Measurements from ENCODE around the gene TMEM107.

Gene TMEM107

GRCh38 chr17:8189041-8189710, 13.0 kb upstream of the TMEM107 start:
- peak overlapping the region; percentile 85 to 88 for H3K4me3 ChIP-seq (ENCODE audit: low read length in 2 of 2)
- no peaks in the 10 kb centered on the region for H3K27me3 ChIP-seq (ENCODE audit: control insufficient read depth in 2 of 2, insufficient read depth in 2 of 2, low read length in 2 of 2)
- H3K36me3 ChIP-seq (ENCODE audit: control insufficient read depth in 2 of 2, insufficient read depth in 2 of 2, low read length in 2 of 2): no peaks in the 10 kb centered on the region
- H3K27ac ChIP-seq (ENCODE audit: low read depth in 2 of 2, low read length in 2 of 2): peak overlapping the region; percentile 93 to 97
- peak overlapping the region; percentile 77 to 94 for H3K9ac ChIP-seq (ENCODE audit: low read depth in 1 of 2, low read length in 2 of 2)
- peaks cover 40 to 47% of the 10 kb centered on the region in 2 donors for H3K4me1 ChIP-seq (ENCODE audit: control insufficient read depth in 2 of 2, insufficient read depth in 2 of 2, low read length in 2 of 2)
- H3K9me3 ChIP-seq (ENCODE audit: control insufficient read depth in 2 of 2, low read length in 2 of 2): no peaks in the 10 kb centered on the region

GRCh38 chr17:8188263-8188839, 12.2 kb upstream of the TMEM107 start:
- H3K9me3 ChIP-seq (ENCODE audit: control insufficient read depth in 2 of 2, low read length in 2 of 2): no peaks in the 10 kb centered on the region
- H3K4me3 ChIP-seq (ENCODE audit: low read length in 2 of 2): peak overlapping the region; percentile 85 to 88
- H3K4me1 ChIP-seq (ENCODE audit: control insufficient read depth in 2 of 2, insufficient read depth in 2 of 2, low read length in 2 of 2): peaks cover 40 to 47% of the 10 kb centered on the region in 2 donors
- H3K27ac ChIP-seq (ENCODE audit: low read depth in 2 of 2, low read length in 2 of 2): peak overlapping the region; percentile 97 to 98
- H3K36me3 ChIP-seq (ENCODE audit: control insufficient read depth in 2 of 2, insufficient read depth in 2 of 2, low read length in 2 of 2): no peaks in the 10 kb centered on the region
- H3K27me3 ChIP-seq (ENCODE audit: control insufficient read depth in 2 of 2, insufficient read depth in 2 of 2, low read length in 2 of 2): no peaks in the 10 kb centered on the region
- H3K9ac ChIP-seq (ENCODE audit: low read depth in 1 of 2, low read length in 2 of 2): peak overlapping the region; percentile 77 to 94

- Histone ChIP-seq H3K36me3 (ENCODE audit: control insufficient read depth in 2 of 2, insufficient read depth in 2 of 2, low read length in 2 of 2) (no peaks in the 10 kb centered on the region), H3K4me1 (ENCODE audit: control insufficient read depth in 2 of 2, insufficient read depth in 2 of 2, low read length in 2 of 2) (peaks cover 40 to 46% of the 10 kb centered on the region in 2 donors), H3K27me3 (ENCODE audit: control insufficient read depth in 2 of 2, insufficient read depth in 2 of 2, low read length in 2 of 2) (no peaks in the 10 kb centered on the region), H3K27ac (ENCODE audit: low read depth in 2 of 2, low read length in 2 of 2) (peak overlapping the region; percentile 97 to 98), H3K4me3 (ENCODE audit: low read length in 2 of 2) (peak overlapping the region; percentile 93 to 95), H3K9ac (ENCODE audit: low read depth in 1 of 2, low read length in 2 of 2) (peak overlapping the region; percentile 90 to 94), H3K9me3 (ENCODE audit: control insufficient read depth in 2 of 2, low read length in 2 of 2) (no peaks in the 10 kb centered on the region)
Observed at GRCh38 chr17:8187517-8188262, 11.5 kb upstream of the TMEM107 start.

GRCh38 chr17:8186787-8187516, 10.8 kb upstream of the TMEM107 start:
- H3K9me3 ChIP-seq (ENCODE audit: control insufficient read depth in 2 of 2, low read length in 2 of 2): no peaks in the 10 kb centered on the region
- H3K27ac ChIP-seq (ENCODE audit: low read depth in 2 of 2, low read length in 2 of 2): peak overlapping the region; percentile 97 to 98
- H3K9ac ChIP-seq (ENCODE audit: low read depth in 1 of 2, low read length in 2 of 2): peak overlapping the region; percentile 90 to 94
- no peaks in the 10 kb centered on the region for H3K36me3 ChIP-seq (ENCODE audit: control insufficient read depth in 2 of 2, insufficient read depth in 2 of 2, low read length in 2 of 2)
- H3K4me3 ChIP-seq (ENCODE audit: low read length in 2 of 2): peak overlapping the region; percentile 93 to 95
- H3K4me1 ChIP-seq (ENCODE audit: control insufficient read depth in 2 of 2, insufficient read depth in 2 of 2, low read length in 2 of 2): peaks cover 37 to 41% of the 10 kb centered on the region in 2 donors
- no peaks in the 10 kb centered on the region for H3K27me3 ChIP-seq (ENCODE audit: control insufficient read depth in 2 of 2, insufficient read depth in 2 of 2, low read length in 2 of 2)

GRCh38 chr17:8186446-8186786, 10.2 kb upstream of the TMEM107 start:
- Histone ChIP-seq H3K9ac (ENCODE audit: low read depth in 1 of 2, low read length in 2 of 2) (peak overlapping the region; percentile 90 to 94), H3K27me3 (ENCODE audit: control insufficient read depth in 2 of 2, insufficient read depth in 2 of 2, low read length in 2 of 2) (no peaks in the 10 kb centered on the region), H3K27ac (ENCODE audit: low read depth in 2 of 2, low read length in 2 of 2) (peak overlapping the region; percentile 97 to 98), H3K4me3 (ENCODE audit: low read length in 2 of 2) (peak overlapping the region; percentile 93 to 95), H3K36me3 (ENCODE audit: control insufficient read depth in 2 of 2, insufficient read depth in 2 of 2, low read length in 2 of 2) (no peaks in the 10 kb centered on the region), H3K4me1 (ENCODE audit: control insufficient read depth in 2 of 2, insufficient read depth in 2 of 2, low read length in 2 of 2) (peaks cover 32 to 37% of the 10 kb centered on the region in 2 donors), H3K9me3 (ENCODE audit: control insufficient read depth in 2 of 2, low read length in 2 of 2) (no peaks in the 10 kb centered on the region)

GRCh38 chr17:8185582-8186445, 9.6 kb upstream of the TMEM107 start:
- peak overlapping the region; percentile 93 to 95 for H3K4me3 ChIP-seq (ENCODE audit: low read length in 2 of 2)
- H3K27ac ChIP-seq (ENCODE audit: low read depth in 2 of 2, low read length in 2 of 2): peak overlapping the region; percentile 97 to 98
- no peaks in the 10 kb centered on the region for H3K27me3 ChIP-seq (ENCODE audit: control insufficient read depth in 2 of 2, insufficient read depth in 2 of 2, low read length in 2 of 2)
- H3K9me3 ChIP-seq (ENCODE audit: control insufficient read depth in 2 of 2, low read length in 2 of 2): no peaks in the 10 kb centered on the region
- no peaks in the 10 kb centered on the region for H3K36me3 ChIP-seq (ENCODE audit: control insufficient read depth in 2 of 2, insufficient read depth in 2 of 2, low read length in 2 of 2)
- H3K4me1 ChIP-seq (ENCODE audit: control insufficient read depth in 2 of 2, insufficient read depth in 2 of 2, low read length in 2 of 2): peaks cover 32 to 37% of the 10 kb centered on the region in 2 donors
- H3K9ac ChIP-seq (ENCODE audit: low read depth in 1 of 2, low read length in 2 of 2): peak overlapping the region; percentile 90 to 94

- Histone ChIP-seq H3K4me1 (ENCODE audit: control insufficient read depth in 2 of 2, insufficient read depth in 2 of 2, low read length in 2 of 2) (peaks cover 21 to 25% of the 10 kb centered on the region in 2 donors), H3K27ac (ENCODE audit: low read depth in 2 of 2, low read length in 2 of 2) (peak overlapping the region; percentile 65 to 88), H3K9ac (ENCODE audit: low read depth in 1 of 2, low read length in 2 of 2) (peak overlapping the region; percentile 73 to 88), H3K36me3 (ENCODE audit: control insufficient read depth in 2 of 2, insufficient read depth in 2 of 2, low read length in 2 of 2) (no peaks in the 10 kb centered on the region), H3K27me3 (ENCODE audit: control insufficient read depth in 2 of 2, insufficient read depth in 2 of 2, low read length in 2 of 2) (no peaks in the 10 kb centered on the region), H3K9me3 (ENCODE audit: control insufficient read depth in 2 of 2, low read length in 2 of 2) (no peaks in the 10 kb centered on the region), H3K4me3 (ENCODE audit: low read length in 2 of 2) (peak overlapping the region; percentile 83)
Observed at GRCh38 chr17:8176998-8177731, 985 bp upstream of the TMEM107 start.

- Histone ChIP-seq H3K4me3 (ENCODE audit: low read length in 2 of 2) (peak overlapping the region; percentile 83), H3K36me3 (ENCODE audit: control insufficient read depth in 2 of 2, insufficient read depth in 2 of 2, low read length in 2 of 2) (no peaks in the 10 kb centered on the region)
Observed at GRCh38 chr17:8175795-8176196, 384 bp downstream of the TMEM107 start.

GRCh38 chr17:8173871-8174322, 2.3 kb downstream of the TMEM107 start:
- H3K4me1 ChIP-seq (ENCODE audit: control insufficient read depth in 2 of 2, insufficient read depth in 2 of 2, low read length in 2 of 2): peaks cover 21 to 25% of the 10 kb centered on the region in 2 donors
- H3K36me3 ChIP-seq (ENCODE audit: control insufficient read depth in 2 of 2, insufficient read depth in 2 of 2, low read length in 2 of 2): no peaks in the 10 kb centered on the region
- no peaks in the 10 kb centered on the region for H3K9me3 ChIP-seq (ENCODE audit: control insufficient read depth in 2 of 2, low read length in 2 of 2)
- H3K9ac ChIP-seq (ENCODE audit: low read depth in 1 of 2, low read length in 2 of 2): peak overlapping the region; percentile 61 to 65
- peak overlapping the region; percentile 82 to 89 for H3K27ac ChIP-seq (ENCODE audit: low read depth in 2 of 2, low read length in 2 of 2)
- H3K4me3 ChIP-seq (ENCODE audit: low read length in 2 of 2): peak overlapping the region; percentile 66 to 74
- no peaks in the 10 kb centered on the region for H3K27me3 ChIP-seq (ENCODE audit: control insufficient read depth in 2 of 2, insufficient read depth in 2 of 2, low read length in 2 of 2)

More at GRCh38 chr17:8175795-8176196, 384 bp downstream of the TMEM107 start:
- Histone ChIP-seq H3K27me3 (ENCODE audit: control insufficient read depth in 2 of 2, insufficient read depth in 2 of 2, low read length in 2 of 2) (no peaks in the 10 kb centered on the region), H3K9me3 (ENCODE audit: control insufficient read depth in 2 of 2, low read length in 2 of 2) (no peaks in the 10 kb centered on the region), H3K27ac (ENCODE audit: low read depth in 2 of 2, low read length in 2 of 2) (peak overlapping the region; percentile 65 to 88), H3K9ac (ENCODE audit: low read depth in 1 of 2, low read length in 2 of 2) (peak overlapping the region; percentile 73 to 88), H3K4me1 (ENCODE audit: control insufficient read depth in 2 of 2, insufficient read depth in 2 of 2, low read length in 2 of 2) (peaks cover 21 to 25% of the 10 kb centered on the region in 2 donors)

Data from mucosa of rectum (tissue), 2 donors.